Suprapubic skin (tissue), 4 donors: ENCODE results near the gene GRXCR2. TPM values are rescaled to one million over a fixed set of nuclear protein-coding genes. Genes with fewer than 3 reads are reported as not detected.

Experiments used
- DNase-seq, 2 donors: peaks; one replicate each; pipeline ENCODE4 v3.0.0-alpha.2; 2019; ENCODE audit warnings: low spot score in 2 of 2
- H3K27ac ChIP-seq: fragments of 200-600 bp; sonication (generic); one replicate; pipeline ENCODE4 v1.5.1; 2019
- H3K27me3 ChIP-seq: fragments of 200-600 bp; sonication (generic); one replicate; pipeline ENCODE4 v1.5.1; 2019
- H3K36me3 ChIP-seq: fragments of 200-600 bp; sonication (generic); one replicate; pipeline ENCODE4 v1.5.1; 2019
- H3K4me1 ChIP-seq: fragments of 200-600 bp; sonication (generic); one replicate; pipeline ENCODE4 v1.5.1; 2019
- H3K4me3 ChIP-seq: fragments of 200-600 bp; sonication (generic); one replicate; pipeline ENCODE4 v1.5.1; 2019; ENCODE audit warnings: mild to moderate bottlenecking
- H3K9me3 ChIP-seq: fragments of 200-600 bp; sonication (generic); one replicate; pipeline ENCODE4 v1.5.1; 2019
- CTCF ChIP-seq, 2 donors: fragments of 200-600 bp in 1 of 2; fragments of 450-650 bp in 1 of 2; sonication (generic) in 1 of 2; IDR thresholded peaks; one replicate each; pipeline ENCODE4 v1.5.1; 2016 to 2019; ENCODE audit warnings: antibody characterized with exemption in 2 of 2, mild to moderate bottlenecking in 1 of 2, moderate library complexity in 1 of 2
- EP300 ChIP-seq: sonication (generic); formaldehyde crosslinking; IDR thresholded peaks from one replicate; pipeline ENCODE4 v1.6.1; 2017; ENCODE audit warnings: antibody characterized with exemption
- POLR2A ChIP-seq, 2 donors: fragments of 450-650 bp; IDR thresholded peaks; one replicate each; pipeline ENCODE4 v1.6.1; 2017; ENCODE audit warnings: antibody characterized with exemption in 2 of 2, mild to moderate bottlenecking in 2 of 2, moderate library complexity in 2 of 2
- POLR2AphosphoS5 ChIP-seq, 3 donors: sonication (generic); formaldehyde crosslinking; IDR thresholded peaks; one replicate each; pipeline ENCODE4 v1.6.1; 2017; ENCODE audit warnings: antibody characterized with exemption in 3 of 3
- WGBS: methylation state at CpG from one replicate; pipeline ENCODE4 v1.1.5; 2018; 5-methylcytosine and 5-hydroxymethylcytosine counted together
- total RNA-seq, 4 donors: library from RNA; depleted of rRNA; stranded (reverse); fragments of >200 nt; gene quantifications; one replicate each; pipeline ENCODE4 v1.1.0, GENCODE V29; 2016

The GRXCR2 gene
- total RNA-seq, 4 donors from 2014 or later, result 0.47 to 0.76 TPM; not detected in 2

GRCh38 chr5:145912019-145912418 lies 39.2 kb upstream of the GRXCR2 start:
- no peak overlapping the region for H3K4me3 ChIP-seq
- no peaks in the 10 kb centered on the region for H3K9me3 ChIP-seq
- WGBS, result 98% methylated on average over 3 of the region's 3 CpGs
- DNase-seq, result no peak
- no peaks in the 10 kb centered on the region for H3K27me3 ChIP-seq
- no peak overlapping the region for H3K27ac ChIP-seq
- TF ChIP-seq POLR2AphosphoS5 (IDR thresholded peaks at IDR 0.05) (no peak), CTCF (IDR thresholded peaks at IDR 0.05) (no peak), EP300 (no peak), POLR2A (IDR thresholded peaks at IDR 0.05) (no peak)
- no peaks in the 10 kb centered on the region for H3K36me3 ChIP-seq
- H3K4me1 ChIP-seq, result no peaks in the 10 kb centered on the region

GRCh38 chr5:145911164-145911563 lies 38.4 kb upstream of the GRXCR2 start:
- Histone ChIP-seq H3K27me3 (no peaks in the 10 kb centered on the region), H3K4me3 (no peak overlapping the region), H3K36me3 (no peaks in the 10 kb centered on the region), H3K9me3 (no peaks in the 10 kb centered on the region), H3K27ac (no peak overlapping the region), H3K4me1 (no peaks in the 10 kb centered on the region)
- DNase-seq, result no peak
- TF ChIP-seq CTCF (IDR thresholded peaks at IDR 0.05) (no peak), POLR2AphosphoS5 (IDR thresholded peaks at IDR 0.05) (no peak), EP300 (no peak), POLR2A (IDR thresholded peaks at IDR 0.05) (no peak)
- WGBS, result 80% methylated on average over 6 of the region's 6 CpGs

GRCh38 chr5:145908206-145908960 lies 35.6 kb upstream of the GRXCR2 start:
- H3K27me3 ChIP-seq, result no peaks in the 10 kb centered on the region
- H3K4me3 ChIP-seq, result no peak overlapping the region
- no peak for TF ChIP-seq POLR2AphosphoS5 (IDR thresholded peaks at IDR 0.05)
- no peak overlapping the region for H3K27ac ChIP-seq
- H3K4me1 ChIP-seq, result no peaks in the 10 kb centered on the region
- no peaks in the 10 kb centered on the region for H3K36me3 ChIP-seq
- no peaks in the 10 kb centered on the region for H3K9me3 ChIP-seq
- no peak for DNase-seq
- 64% methylated on average over 3 of the region's 3 CpGs for WGBS

- no peaks in the 10 kb centered on the region for H3K4me1 ChIP-seq
- no peak for DNase-seq
- 43% methylated on average over 1 of the region's 1 CpG for WGBS
These were observed 33.6 kb upstream of the GRXCR2 start for GRCh38 chr5:145906401-145906800.

GRCh38 chr5:145904743-145905142 lies 31.9 kb upstream of the GRXCR2 start:
- DNase-seq, result no peak
- Histone ChIP-seq H3K4me1 (no peaks in the 10 kb centered on the region), H3K27me3 (no peaks in the 10 kb centered on the region), H3K36me3 (no peaks in the 10 kb centered on the region), H3K9me3 (no peaks in the 10 kb centered on the region), H3K27ac (no peak overlapping the region), H3K4me3 (no peak overlapping the region)
- no peak for TF ChIP-seq POLR2A (IDR thresholded peaks at IDR 0.05)
- no peak for TF ChIP-seq POLR2AphosphoS5 (IDR thresholded peaks at IDR 0.05)
- TF ChIP-seq EP300, result no peak
- no peak for TF ChIP-seq CTCF (IDR thresholded peaks at IDR 0.05)
- WGBS, result 86% methylated on average over 5 of the region's 5 CpGs

More at GRCh38 chr5:145906401-145906800, 33.6 kb upstream of the GRXCR2 start:
- Histone ChIP-seq H3K4me3 (no peak overlapping the region), H3K27me3 (no peaks in the 10 kb centered on the region), H3K9me3 (no peaks in the 10 kb centered on the region), H3K27ac (no peak overlapping the region), H3K36me3 (no peaks in the 10 kb centered on the region)
- TF ChIP-seq POLR2A (IDR thresholded peaks at IDR 0.05) (no peak), POLR2AphosphoS5 (IDR thresholded peaks at IDR 0.05) (no peak), EP300 (no peak), CTCF (IDR thresholded peaks at IDR 0.05) (no peak)

- 60% methylated on average over 3 of the region's 3 CpGs for WGBS
- H3K27me3 ChIP-seq, result no peaks in the 10 kb centered on the region
- H3K4me1 ChIP-seq, result no peaks in the 10 kb centered on the region
- no peaks in the 10 kb centered on the region for H3K9me3 ChIP-seq
- H3K4me3 ChIP-seq, result no peak overlapping the region
- no peak overlapping the region for H3K27ac ChIP-seq
- TF ChIP-seq EP300 (no peak), CTCF (IDR thresholded peaks at IDR 0.05) (no peak), POLR2A (IDR thresholded peaks at IDR 0.05) (no peak), POLR2AphosphoS5 (IDR thresholded peaks at IDR 0.05) (no peak)
- no peaks in the 10 kb centered on the region for H3K36me3 ChIP-seq
- DNase-seq, result no peak
These were observed 31.1 kb upstream of the GRXCR2 start for GRCh38 chr5:145903867-145904266.
